ENCODE measurements around the gene TBX2.

The TBX2 gene

GRCh38 chr17:61388561-61389356 is 10.9 kb upstream of the TBX2 start:
- DNase-seq = no peak

GRCh38 chr17:61389670-61390478 is 9.8 kb upstream of the TBX2 start:
- DNase-seq = no peak

GRCh38 chr17:61390479-61390791 is 9.2 kb upstream of the TBX2 start:
- no peak for DNase-seq

- no peak for DNase-seq
Measured at GRCh38 chr17:61391595-61392291, 7.9 kb upstream of the TBX2 start.

GRCh38 chr17:61392679-61393078 is 7.0 kb upstream of the TBX2 start:
- no peak for DNase-seq

- DNase-seq = no peak
Measured at GRCh38 chr17:61393550-61393903, 6.1 kb upstream of the TBX2 start.

- DNase-seq = no peak
Measured at GRCh38 chr17:61393904-61394629, 5.6 kb upstream of the TBX2 start.

GRCh38 chr17:61394630-61395408 is 4.8 kb upstream of the TBX2 start:
- DNase-seq = no peak

GRCh38 chr17:61395409-61395982 is 4.1 kb upstream of the TBX2 start:
- DNase-seq = no peak

- no peak for DNase-seq
Measured at GRCh38 chr17:61395983-61396585, 3.6 kb upstream of the TBX2 start.

GRCh38 chr17:61396586-61397085 is 3.0 kb upstream of the TBX2 start:
- no peak for DNase-seq

- no peak for DNase-seq
Measured at GRCh38 chr17:61397086-61397842, 2.4 kb upstream of the TBX2 start.

GRCh38 chr17:61398721-61399130 is 917 bp upstream of the TBX2 start:
- DNase-seq = no peak

- no peak for DNase-seq
Measured at GRCh38 chr17:61400066-61400716, 548 bp downstream of the TBX2 start.

- DNase-seq = no peak
Measured at GRCh38 chr17:61400717-61401388, 1.2 kb downstream of the TBX2 start.

GRCh38 chr17:61401389-61402072 is 1.9 kb downstream of the TBX2 start:
- DNase-seq = no peak

- no peak for DNase-seq
Measured at GRCh38 chr17:61402073-61402541, 2.5 kb downstream of the TBX2 start.

- no peak for DNase-seq
Measured at GRCh38 chr17:61402978-61403800, 3.5 kb downstream of the TBX2 start.
